ENCODE measurements around the gene LRFN4.

The LRFN4 gene

GRCh38 chr11:66858939-66859685 lies 2.2 kb downstream of the LRFN4 start:
- H3K4me3 ChIP-seq (ENCODE audit: low read length): no peak overlapping the region
- no peak for DNase-seq (ENCODE audit: low read depth)
- no peak for TF ChIP-seq CTCF (conservative IDR thresholded peaks at IDR 0.05; ENCODE audit: low read depth, low read length)

- no peak for TF ChIP-seq CTCF (conservative IDR thresholded peaks at IDR 0.05; ENCODE audit: low read depth, low read length)
- DNase-seq (ENCODE audit: low read depth): no peak
- no peak overlapping the region for H3K4me3 ChIP-seq (ENCODE audit: low read length)
Observed at GRCh38 chr11:66859686-66860448, 3.0 kb downstream of the LRFN4 start.

- no peak for DNase-seq (ENCODE audit: low read depth)
Observed at GRCh38 chr11:66860449-66860831, 3.6 kb downstream of the LRFN4 start.

GRCh38 chr11:66861038-66861773 lies 4.3 kb downstream of the LRFN4 start:
- H3K4me3 ChIP-seq (ENCODE audit: low read length): no peak overlapping the region
- no peak for DNase-seq (ENCODE audit: low read depth)
- no peak for TF ChIP-seq CTCF (conservative IDR thresholded peaks at IDR 0.05; ENCODE audit: low read depth, low read length)

More at GRCh38 chr11:66860449-66860831, 3.6 kb downstream of the LRFN4 start:
- TF ChIP-seq CTCF (conservative IDR thresholded peaks at IDR 0.05; ENCODE audit: low read depth, low read length): no peak
- H3K4me3 ChIP-seq (ENCODE audit: low read length): no peak overlapping the region

- DNase-seq (ENCODE audit: low read depth): no peak
- TF ChIP-seq CTCF (conservative IDR thresholded peaks at IDR 0.05; ENCODE audit: low read depth, low read length): no peak
- H3K4me3 ChIP-seq (ENCODE audit: low read length): no peak overlapping the region
Observed at GRCh38 chr11:66861774-66862558, 5.1 kb downstream of the LRFN4 start.

- no peak for DNase-seq (ENCODE audit: low read depth)
- TF ChIP-seq CTCF (conservative IDR thresholded peaks at IDR 0.05; ENCODE audit: low read depth, low read length): no peak
- no peak overlapping the region for H3K4me3 ChIP-seq (ENCODE audit: low read length)
Observed at GRCh38 chr11:66862559-66863037, 5.7 kb downstream of the LRFN4 start.
